ENCODE measurements around the gene DNAAF5. TPM values are rescaled to one million over a fixed set of nuclear protein-coding genes. Genes with fewer than 3 reads are reported as not detected.
A peak's percentile ranks its signal among the peaks of the same experiment; 100 is the strongest.

Gene DNAAF5
- total and polyA plus RNA-seq, 9 of the 15 experiments (the other 6 are each of a cell fraction or from before 2014, with no cell fraction given): 3.1 to 69.7 (median 19.1) TPM

GRCh38 chr7:774161-775109 lies 47.9 kb downstream of the DNAAF5 start:
- H2AFZ ChIP-seq (ENCODE audit: low read depth, low read length): no peak overlapping the region
- ChIA-PET POLR2A (no interaction called here), CTCF (ENCODE audit: low intra/inter-chr PET ratio) (interaction anchor here (0.8 to 1.3 kb wide), 3 partner anchors 442 to 510 kb away, joined by 3 read pairs; no protein-coding TSS in a partner anchor)
- no peak overlapping the region for H3K4me2 ChIP-seq (ENCODE audit: insufficient read depth, low read length)
- BruUV-seq (replicated peaks): no TSS peak
- no peak overlapping the region for H3K9ac ChIP-seq (ENCODE audit: insufficient read depth in 1 of 2, low read depth in 2 of 2, low read length in 2 of 2)
- H3K79me2 ChIP-seq (ENCODE audit: control insufficient read depth, insufficient read depth, low read length): no peaks in the 10 kb centered on the region
- ATAC-seq (peak; percentile 81), FAIRE-seq (peak; percentile 74), DNase-seq (ENCODE audit: extremely low read depth in 1 of 4, low spot score in 3 of 4) (peak; percentile 29 to 65 (median 53))
- H4K20me1 ChIP-seq (replicated peaks; ENCODE audit: control insufficient read depth, insufficient read depth, low read length): no peaks in the 10 kb centered on the region
- peaks cover 0 to 8% of the 10 kb centered on the region in 2 experiments; a peak in 1 of 5 replicates for H3K4me1 ChIP-seq (replicated peaks in 1 of 2; ENCODE audit: control insufficient read depth in 2 of 2, insufficient read depth in 2 of 2, low read length in 2 of 2)
- no peak overlapping the region for H3K27ac ChIP-seq (ENCODE audit: extremely low read depth, low read depth, low read length)
- H3K27me3 ChIP-seq (ENCODE audit: control insufficient read depth in 2 of 2, insufficient read depth in 2 of 2, low read length in 2 of 2): no peaks in the 10 kb centered on the region
- no peaks in the 10 kb centered on the region for H3K9me1 ChIP-seq (ENCODE audit: control insufficient read depth, insufficient read depth, low read length)
- peaks cover 89% of the 10 kb centered on the region for H3K36me3 ChIP-seq (ENCODE audit: control insufficient read depth, insufficient read depth, low read length)
- intact Hi-C loops (cut with micrococcal nuclease) (loop anchor here (5.0 kb wide), 1 partner anchor 452 kb away; no protein-coding TSS in a partner anchor), in situ Hi-C loops (cut with MboI) (loop anchor here (10.0 kb wide), 1 partner anchor 460 kb away; no protein-coding TSS in a partner anchor)
- 95% methylated on average over 31 of the region's 65 CpGs for WGBS (ENCODE audit: insufficient coverage, low coverage, missing lambda C conversion rate)
- H3K9me3 ChIP-seq (replicated peaks; ENCODE audit: control insufficient read depth, insufficient read depth, low read depth, low read length): no peaks in the 10 kb centered on the region
- H3K4me3 ChIP-seq: no peak overlapping the region
- TF ChIP-seq FIP1L1 (IDR thresholded peaks at IDR 0.05; ENCODE audit: low read depth, low read length, poor library complexity, severe bottlenecking) (peak; percentile 44), DPF2 (IDR thresholded peaks at IDR 0.05) (no peak), REST (IDR thresholded peaks at IDR 0.05; ENCODE audit: borderline replicate concordance) (peak; percentile 57; the same call in 1 of the 2 replicates), REST (CRISPR knock-in tag; IDR thresholded peaks at IDR 0.05; ENCODE audit: low read depth) (no peak), RAD21 (CRISPR knock-in tag; conservative IDR thresholded peaks at IDR 0.05 in 1 of 2, IDR thresholded peaks at IDR 0.05 in 1 of 2) (peak; percentile 17 to 59; a peak in 3 of 4 replicates), KLF13 (tag; IDR thresholded peaks at IDR 0.05; ENCODE audit: borderline replicate concordance, low read depth) (no peak), ZBTB33 (CRISPR knock-in tag; IDR thresholded peaks at IDR 0.05) (peak; percentile 100), CBX1 (IDR thresholded peaks at IDR 0.05; ENCODE audit: low read depth) (peak; percentile 61; the same call in 1 of the 2 replicates)

Data from K562 (cell line).